ENCODE results near the gene CATSPERD.

- no peak for TF ChIP-seq TAF1 (IDR thresholded peaks at IDR 0.05; ENCODE audit: borderline replicate concordance, insufficient read depth, low read length)
- no peak for TF ChIP-seq REST (IDR thresholded peaks at IDR 0.05; ENCODE audit: insufficient read depth in 1 of 2, low read depth in 2 of 2, low read length in 2 of 2)
Observed at GRCh38 chr19:5767949-5768348, 47.5 kb downstream of the CATSPERD start.
